Activated naive CD4-positive, alpha-beta T cell treated with anti-CD3 and anti-CD28 coated beads, Interleukin-2, amount 50 U/mL, for 24 hours (primary cell): ENCODE measurements around the gene KDM7A.
A peak's percentile ranks its signal among the peaks of the same experiment; 100 is the strongest.
"Not testable (repeated sequence)": the region's sequence is repeated elsewhere in the genome, so short reads cannot be mapped to it uniquely, and the experiment has no call there.

Experiments used
- H3K27ac Mint-ChIP-seq: one replicate; pipeline ENCODE4 v1.8.0; 2021; ENCODE audit warnings: mild to moderate bottlenecking, mixed read lengths
- H3K27me3 Mint-ChIP-seq: one replicate; pipeline ENCODE4 v1.8.0; 2021; ENCODE audit warnings: mixed read lengths
- H3K36me3 Mint-ChIP-seq: one replicate; pipeline ENCODE4 v1.8.0; 2021; ENCODE audit warnings: mixed read lengths
- H3K4me1 Mint-ChIP-seq: one replicate; pipeline ENCODE4 v1.8.0; 2021; ENCODE audit warnings: mixed read lengths
- H3K4me3 Mint-ChIP-seq: one replicate; pipeline ENCODE4 v1.8.0; 2021; ENCODE audit warnings: mild to moderate bottlenecking, mixed read lengths
- H3K9me3 Mint-ChIP-seq: one replicate; pipeline ENCODE4 v1.8.0; 2021; ENCODE audit warnings: mixed read lengths

The KDM7A gene

DNA sequence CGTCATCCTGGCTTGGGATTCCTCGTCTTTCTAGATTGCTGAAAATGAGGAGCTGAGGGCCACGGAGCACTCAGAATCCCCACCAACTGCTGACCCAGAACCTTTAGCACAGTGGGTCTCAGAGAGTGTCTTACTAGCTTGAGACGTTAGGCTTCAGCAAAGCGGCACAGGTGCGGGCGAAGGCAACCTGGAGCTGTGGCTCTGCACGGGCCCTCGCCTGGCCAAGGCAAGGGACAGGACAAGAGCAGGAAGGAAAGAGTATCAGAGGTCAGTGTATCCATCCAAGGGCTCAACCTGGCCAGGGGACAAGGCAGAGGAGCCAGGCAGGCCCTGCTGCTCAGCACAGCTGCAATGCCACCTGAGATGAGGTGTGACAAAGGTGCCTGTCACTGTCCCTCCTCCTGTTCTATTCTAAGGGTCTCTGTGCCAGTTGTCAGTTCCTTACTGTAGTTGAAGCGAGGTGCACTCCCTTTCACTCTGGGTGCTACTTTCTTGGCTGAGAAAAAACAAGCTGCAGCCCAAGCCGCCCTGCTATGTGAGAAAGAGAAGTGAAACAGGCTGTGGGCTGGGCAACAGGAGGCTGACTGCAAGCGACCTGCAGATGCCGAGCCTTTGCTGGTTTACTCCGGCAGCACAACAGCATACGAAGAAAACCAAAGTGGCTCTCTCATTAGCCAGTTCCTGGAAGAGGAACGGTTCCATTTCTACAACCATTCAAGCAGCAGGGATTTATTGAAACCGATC, 33.3 kb upstream of the KDM7A start:
- Mint-ChIP-seq H3K27ac (no peak overlapping the region), H3K4me3 (peak overlapping the region; percentile 61), H3K36me3 (no peaks in the 10 kb centered on the region), H3K9me3 (no peaks in the 10 kb centered on the region), H3K4me1 (peaks cover 71% of the 10 kb centered on the region), H3K27me3 (no peaks in the 10 kb centered on the region)

DNA sequence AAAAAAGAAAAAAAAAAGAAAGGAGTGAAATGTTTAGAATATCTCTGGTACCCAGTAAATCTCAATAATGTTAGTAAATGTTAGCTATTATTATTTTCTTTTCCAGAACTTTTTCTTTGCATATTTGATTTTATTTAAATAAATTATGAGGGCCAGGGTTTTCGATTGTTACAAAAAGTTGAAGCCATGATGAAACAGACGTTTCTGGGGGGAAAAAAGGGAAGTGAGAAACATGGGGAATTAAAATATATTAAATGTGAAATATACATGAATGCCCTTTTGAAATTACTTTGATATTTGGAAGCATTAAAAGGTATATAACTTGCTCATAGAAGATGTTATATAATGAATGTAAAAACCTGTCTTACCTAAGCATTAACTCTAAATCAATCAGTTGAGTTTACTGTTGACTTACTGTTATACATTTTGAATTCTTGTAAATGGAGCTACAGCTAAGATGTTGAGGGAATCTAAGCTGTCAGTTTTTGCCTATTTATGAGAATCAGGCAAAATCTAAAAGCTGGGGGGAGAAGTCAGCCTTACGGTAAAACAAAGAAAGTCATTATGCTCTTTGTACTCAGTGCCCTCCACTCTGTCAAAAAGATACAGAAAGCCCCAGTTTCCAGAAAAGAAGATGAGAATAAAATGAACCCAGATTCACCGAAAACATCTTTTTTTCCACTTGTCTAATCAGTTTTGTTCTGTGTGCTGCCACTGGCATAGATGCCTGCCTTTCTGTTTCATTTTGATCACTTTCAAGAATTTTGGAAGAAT, 30.0 kb upstream of the KDM7A start:
- Mint-ChIP-seq H3K36me3 (peaks cover 2% of the 10 kb centered on the region), H3K9me3 (no peaks in the 10 kb centered on the region), H3K4me3 (peak overlapping the region; percentile 23), H3K4me1 (peaks cover 51% of the 10 kb centered on the region), H3K27me3 (no peaks in the 10 kb centered on the region), H3K27ac (peak overlapping the region; percentile 31)

DNA sequence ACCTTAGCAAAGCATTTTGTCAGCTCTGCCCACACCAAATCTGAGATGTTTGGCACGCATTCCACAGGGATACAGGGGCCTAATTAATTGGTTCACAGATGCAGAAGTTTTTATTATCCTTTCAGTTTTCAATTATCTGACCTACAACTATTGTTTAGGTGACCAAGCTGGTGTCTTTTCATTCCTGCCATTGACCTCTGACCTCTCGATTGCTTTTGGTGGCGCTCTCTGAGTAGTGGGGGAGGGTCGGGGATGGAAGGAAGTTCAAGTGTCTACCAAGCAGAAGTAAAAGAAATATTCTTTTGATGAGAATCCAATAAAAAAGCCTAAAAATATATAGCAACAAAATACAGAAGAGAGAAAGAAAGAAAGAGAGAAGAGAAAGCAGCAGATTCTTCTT, 28.8 kb upstream of the KDM7A start:
- H3K4me1 Mint-ChIP-seq: peaks cover 44% of the 10 kb centered on the region
- peaks cover 2% of the 10 kb centered on the region for H3K36me3 Mint-ChIP-seq
- H3K4me3 Mint-ChIP-seq: no peak overlapping the region
- no peaks in the 10 kb centered on the region for H3K9me3 Mint-ChIP-seq
- H3K27ac Mint-ChIP-seq: no peak overlapping the region
- no peaks in the 10 kb centered on the region for H3K27me3 Mint-ChIP-seq

DNA sequence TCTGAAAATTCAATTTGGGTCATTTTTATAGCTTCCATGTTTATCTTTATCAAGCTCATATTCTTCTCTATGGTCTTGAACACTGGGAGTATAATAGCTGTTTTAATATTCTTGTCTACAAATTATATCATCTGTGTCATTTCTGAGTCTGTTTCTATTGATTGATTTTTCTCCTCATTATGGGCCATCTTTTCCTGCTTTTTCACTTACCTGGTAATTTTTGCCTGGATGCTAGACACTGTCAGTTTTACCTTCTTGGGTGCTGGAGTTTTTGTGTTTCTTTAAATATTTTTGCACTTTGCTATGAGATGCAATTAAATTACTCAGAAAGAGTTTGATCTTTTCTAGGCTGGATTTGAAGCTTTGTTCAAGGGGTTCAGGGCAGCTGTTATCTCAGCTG, 26.8 kb upstream of the KDM7A start:
- Mint-ChIP-seq H3K4me3 (no peak overlapping the region), H3K9me3 (no peaks in the 10 kb centered on the region), H3K36me3 (peaks cover 2% of the 10 kb centered on the region), H3K27ac (no peak overlapping the region), H3K27me3 (no peaks in the 10 kb centered on the region), H3K4me1 (peaks cover 27% of the 10 kb centered on the region)

DNA sequence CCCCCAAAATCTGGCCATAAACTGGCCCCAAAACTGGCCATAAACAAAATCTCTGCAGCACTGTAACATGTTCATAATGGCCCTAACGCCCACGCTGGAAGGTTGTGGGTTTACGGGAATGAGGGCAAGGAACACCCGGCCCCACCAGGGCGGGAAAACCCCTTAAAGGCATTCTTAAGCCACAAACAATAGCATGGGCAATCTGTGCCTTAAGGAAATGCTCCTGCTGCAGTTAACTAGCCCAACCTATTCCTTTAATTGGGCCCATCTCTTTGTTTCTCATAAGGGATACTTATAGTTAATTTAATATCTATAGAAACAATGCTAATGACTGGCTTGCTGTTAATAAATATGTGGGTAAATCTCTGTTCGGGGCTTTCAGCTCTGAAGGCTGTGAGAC, 26.2 kb upstream of the KDM7A start:
- peaks cover 24% of the 10 kb centered on the region for H3K4me1 Mint-ChIP-seq
- H3K27me3 Mint-ChIP-seq: not testable (repeated sequence)

DNA sequence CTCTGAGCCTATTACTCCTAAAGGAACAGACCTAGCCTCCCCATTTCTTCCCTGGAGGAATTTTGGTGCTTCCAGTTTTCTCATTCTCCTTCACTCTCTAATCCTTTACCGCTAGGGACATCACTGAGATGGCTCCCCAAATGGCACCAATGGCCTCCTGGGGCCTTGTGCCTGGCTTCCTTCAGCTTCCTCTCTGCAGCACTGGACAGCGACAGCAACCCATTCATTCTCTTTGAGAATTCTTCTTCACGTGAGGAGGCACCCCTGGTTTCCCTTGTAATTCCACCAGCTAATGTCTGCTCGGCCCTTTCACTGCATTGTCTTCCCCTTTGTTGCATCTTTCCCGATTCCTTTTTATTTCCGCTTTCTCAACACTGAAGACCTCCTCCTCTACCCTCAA, 24.6 kb upstream of the KDM7A start:
- Mint-ChIP-seq H3K27me3 (no peaks in the 10 kb centered on the region), H3K36me3 (peaks cover 2% of the 10 kb centered on the region), H3K27ac (peak overlapping the region; percentile 56), H3K4me3 (no peak overlapping the region), H3K9me3 (no peaks in the 10 kb centered on the region), H3K4me1 (peaks cover 17% of the 10 kb centered on the region)

More for the DNA sequence above, 26.2 kb upstream of the KDM7A start:
- H3K27ac Mint-ChIP-seq: peak overlapping the region; percentile 74
- not testable (repeated sequence) for H3K9me3 Mint-ChIP-seq, H3K4me3 Mint-ChIP-seq, H3K36me3 Mint-ChIP-seq

DNA sequence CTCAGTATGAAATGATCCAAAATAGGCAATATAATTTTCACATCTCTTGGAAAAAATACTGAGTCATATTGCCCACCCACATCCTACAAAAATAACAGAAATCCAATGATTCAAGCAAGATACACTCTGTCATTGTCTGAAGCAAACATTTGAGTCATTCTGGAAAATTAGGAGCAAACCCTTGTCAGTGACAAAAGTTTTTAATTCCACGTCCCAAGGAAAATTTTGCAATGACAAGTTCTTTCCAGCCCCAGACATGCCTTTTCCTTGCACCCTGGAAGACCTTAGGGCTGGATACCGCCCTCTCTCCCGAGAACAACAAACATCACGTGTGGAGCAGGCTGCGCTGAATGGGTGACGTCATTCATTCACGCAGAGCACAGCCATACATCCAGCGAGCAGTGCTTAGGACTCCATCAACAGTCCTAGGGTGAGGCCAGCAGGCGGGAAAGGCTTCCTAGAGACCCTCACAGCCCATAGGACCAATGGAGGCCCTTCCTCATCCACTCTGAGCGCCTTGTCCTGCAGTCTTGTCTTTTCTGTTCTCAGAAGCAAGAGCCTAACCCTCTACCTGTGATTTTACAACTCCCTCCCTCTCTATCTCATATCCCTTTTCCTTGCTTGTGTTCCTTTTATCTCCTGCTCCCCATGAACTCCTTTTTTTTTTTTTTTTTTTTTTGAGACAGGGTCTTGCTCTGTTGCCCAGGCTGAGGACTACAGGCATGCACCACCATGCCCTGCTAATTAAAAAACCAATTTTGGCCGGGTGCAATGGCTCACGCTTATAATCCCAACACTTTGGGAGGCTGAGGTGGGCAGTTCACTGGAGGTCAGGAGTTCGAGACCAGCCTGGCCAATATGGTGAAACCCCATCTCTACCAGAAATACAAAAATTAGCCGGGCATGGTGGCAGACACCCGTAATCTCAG, 23.5 kb upstream of the KDM7A start:
- Mint-ChIP-seq H3K27ac (peak overlapping the region; percentile 17), H3K4me3 (no peak overlapping the region), H3K27me3 (no peaks in the 10 kb centered on the region), H3K36me3 (peaks cover 2% of the 10 kb centered on the region), H3K4me1 (peaks cover 15% of the 10 kb centered on the region), H3K9me3 (peaks cover 5% of the 10 kb centered on the region)

DNA sequence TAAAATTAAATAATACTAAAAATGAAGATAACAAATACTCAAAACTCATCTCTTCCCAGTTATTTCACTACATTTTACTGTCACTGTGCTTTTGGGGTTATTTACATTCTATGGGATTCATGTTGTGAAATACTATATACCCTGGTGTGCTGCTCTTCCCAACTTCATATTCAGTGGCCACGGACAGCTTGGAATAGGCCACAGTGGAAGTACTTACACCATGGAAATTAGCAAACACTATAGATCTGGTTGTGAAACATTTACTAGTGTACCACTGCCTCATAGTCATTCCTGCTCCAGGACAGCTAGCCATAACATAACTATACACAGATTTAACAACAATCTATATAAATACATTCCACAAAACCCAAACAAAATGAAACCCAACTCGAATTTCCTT, 21.2 kb upstream of the KDM7A start:
- Mint-ChIP-seq H3K4me3 (no peak overlapping the region), H3K4me1 (peaks cover 18% of the 10 kb centered on the region)

DNA sequence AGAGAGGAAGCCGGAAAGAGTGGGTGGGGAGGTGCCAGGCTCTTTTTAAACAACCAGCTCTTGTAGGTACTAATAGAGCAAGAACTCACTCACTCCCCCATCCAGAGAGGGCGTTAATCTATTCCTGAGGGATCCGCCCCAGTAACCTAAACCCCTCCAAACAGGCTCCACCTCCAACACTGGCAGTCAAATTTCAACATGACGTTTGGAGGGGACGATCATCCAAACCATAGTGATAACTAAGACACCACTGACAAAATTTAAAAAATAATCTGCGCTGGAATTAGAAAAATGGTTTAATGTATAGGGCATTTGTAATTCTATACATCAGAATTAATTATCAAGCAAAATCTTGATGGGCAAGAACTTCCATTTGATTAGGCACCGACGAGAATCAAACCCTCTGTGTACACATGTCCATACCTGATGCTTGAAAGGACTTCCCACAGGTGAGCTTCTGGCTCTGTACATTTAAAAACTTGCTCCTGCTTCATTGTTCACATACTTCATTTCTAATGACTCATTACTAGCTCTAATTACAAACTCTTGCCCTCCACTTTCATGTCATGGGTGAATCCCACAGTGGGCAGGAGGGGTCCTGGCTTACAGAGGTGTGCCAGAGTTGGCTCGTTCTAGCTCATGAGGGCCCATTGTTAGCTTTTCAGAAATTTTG, 20.6 kb upstream of the KDM7A start:
- Mint-ChIP-seq H3K27ac (peak overlapping the region; percentile 23), H3K27me3 (no peaks in the 10 kb centered on the region), H3K9me3 (peaks cover 5% of the 10 kb centered on the region), H3K4me3 (no peak overlapping the region), H3K4me1 (peaks cover 23% of the 10 kb centered on the region), H3K36me3 (no peaks in the 10 kb centered on the region)

More for the DNA sequence above, 21.2 kb upstream of the KDM7A start:
- no peaks in the 10 kb centered on the region for H3K27me3 Mint-ChIP-seq
- H3K9me3 Mint-ChIP-seq: peaks cover 5% of the 10 kb centered on the region
- H3K36me3 Mint-ChIP-seq: no peaks in the 10 kb centered on the region
- H3K27ac Mint-ChIP-seq: no peak overlapping the region

DNA sequence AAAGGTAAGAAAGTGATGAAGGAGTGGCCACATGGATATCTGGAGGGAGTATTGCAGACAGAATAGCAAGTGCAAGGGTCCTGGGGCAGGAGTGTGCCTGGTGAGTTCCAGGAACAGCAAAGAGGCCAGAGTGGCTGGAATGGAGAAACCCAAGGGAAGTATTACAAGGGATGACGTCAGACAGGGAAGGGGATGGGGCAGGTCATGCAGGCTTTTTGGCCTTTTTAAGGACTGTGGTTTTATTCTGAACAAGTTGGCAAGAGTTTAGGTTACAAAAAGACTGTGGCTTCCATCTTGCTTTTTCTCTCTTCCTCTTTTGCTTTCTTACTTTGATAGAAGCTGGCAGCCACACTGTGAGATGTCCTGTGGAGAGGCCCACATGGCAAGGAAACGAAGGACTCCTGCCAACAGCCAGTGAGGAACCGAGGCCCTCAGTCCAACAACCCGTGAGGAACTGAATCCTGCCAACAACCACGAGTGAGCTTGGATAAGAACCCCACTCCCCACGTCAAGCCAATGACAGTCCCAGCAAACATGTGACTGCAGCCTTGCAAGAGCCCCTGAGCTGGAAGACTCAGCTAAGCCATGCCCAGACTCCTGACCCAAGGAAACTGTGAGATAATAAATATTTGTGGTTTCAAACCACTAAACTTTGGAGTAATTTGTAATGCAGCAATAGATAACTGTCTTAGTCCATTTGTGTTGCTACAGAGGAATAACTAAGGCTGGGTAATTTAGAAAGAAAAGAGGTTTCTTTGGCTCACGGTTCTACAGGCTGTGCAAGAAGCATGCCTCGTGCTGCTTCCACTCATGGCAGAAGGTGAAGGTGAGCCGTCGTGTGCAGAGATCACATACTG, 19.8 kb upstream of the KDM7A start:
- peaks cover 5% of the 10 kb centered on the region for H3K9me3 Mint-ChIP-seq
- no peak overlapping the region for H3K4me3 Mint-ChIP-seq

DNA sequence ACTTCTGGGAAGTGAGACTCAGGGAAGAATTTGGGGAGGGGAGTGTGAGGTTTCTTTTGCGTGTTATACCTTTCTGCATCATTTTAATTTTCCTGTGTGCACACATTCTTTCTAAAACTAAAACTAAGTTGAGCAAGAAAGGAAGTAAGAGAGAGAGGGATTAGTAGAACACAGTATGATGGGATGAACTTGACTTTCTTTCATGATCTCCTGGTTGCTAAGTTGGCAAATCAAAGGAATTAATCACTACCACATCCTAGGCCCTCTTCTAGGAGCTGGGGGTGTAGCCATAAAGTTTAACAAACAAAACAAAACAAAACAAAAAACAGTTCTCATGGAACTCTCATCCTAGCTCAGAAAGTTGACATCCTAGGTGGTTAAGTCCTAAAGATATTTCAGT, 19.1 kb upstream of the KDM7A start:
- peak overlapping the region; percentile 77 for H3K27ac Mint-ChIP-seq
- peaks cover 23% of the 10 kb centered on the region for H3K4me1 Mint-ChIP-seq
- H3K9me3 Mint-ChIP-seq: peaks cover 5% of the 10 kb centered on the region
- H3K27me3 Mint-ChIP-seq: no peaks in the 10 kb centered on the region
- no peak overlapping the region for H3K4me3 Mint-ChIP-seq
- H3K36me3 Mint-ChIP-seq: no peaks in the 10 kb centered on the region

More for the DNA sequence above, 19.8 kb upstream of the KDM7A start:
- no peaks in the 10 kb centered on the region for H3K36me3 Mint-ChIP-seq
- H3K27me3 Mint-ChIP-seq: no peaks in the 10 kb centered on the region
- H3K4me1 Mint-ChIP-seq: peaks cover 23% of the 10 kb centered on the region
- peak overlapping the region; percentile 77 for H3K27ac Mint-ChIP-seq

DNA sequence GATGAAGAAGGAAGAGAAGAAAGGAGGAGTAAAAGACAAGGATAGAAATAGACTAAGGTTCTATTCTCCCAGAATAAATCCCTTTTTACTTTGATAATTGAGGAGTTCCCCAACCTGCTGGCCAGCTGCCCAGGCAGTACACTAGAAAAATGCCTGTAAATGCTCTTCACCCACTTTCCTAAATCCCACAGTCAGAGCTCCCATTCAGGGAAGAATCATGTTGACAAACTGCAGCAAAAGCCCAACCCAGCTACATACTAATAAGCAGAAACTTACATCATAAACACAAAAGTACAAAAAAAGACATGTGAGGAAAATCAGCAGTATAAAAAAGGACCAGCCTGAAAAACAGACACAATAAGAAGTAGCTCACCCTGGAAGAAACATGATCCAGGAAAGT, 15.8 kb upstream of the KDM7A start:
- Mint-ChIP-seq H3K4me1 (peaks cover 23% of the 10 kb centered on the region), H3K4me3 (no peak overlapping the region), H3K36me3 (no peaks in the 10 kb centered on the region), H3K27ac (no peak overlapping the region), H3K9me3 (peaks cover 5% of the 10 kb centered on the region), H3K27me3 (no peaks in the 10 kb centered on the region)

DNA sequence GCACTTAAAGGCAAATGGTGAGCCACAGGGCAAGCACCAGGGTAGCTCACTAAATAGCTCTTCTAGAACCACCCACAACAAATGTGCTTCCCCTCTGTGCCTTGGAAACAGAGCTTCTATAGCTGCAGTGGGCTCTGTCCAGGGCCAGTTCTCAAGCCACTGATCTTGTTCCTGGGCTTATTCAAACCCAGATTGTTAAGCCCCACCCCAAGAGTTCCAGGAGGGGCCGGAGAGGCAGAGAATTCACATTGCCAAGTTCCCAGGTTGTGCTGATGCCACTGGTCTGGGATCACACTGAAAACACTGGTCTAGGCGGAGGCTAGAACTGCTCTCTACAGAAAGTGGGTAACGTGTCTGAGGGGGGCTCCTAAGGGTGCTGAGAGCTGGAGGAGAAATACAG, 15.4 kb upstream of the KDM7A start:
- Mint-ChIP-seq H3K36me3 (no peaks in the 10 kb centered on the region), H3K9me3 (peaks cover 5% of the 10 kb centered on the region), H3K27ac (no peak overlapping the region), H3K27me3 (no peaks in the 10 kb centered on the region), H3K4me1 (peaks cover 23% of the 10 kb centered on the region), H3K4me3 (no peak overlapping the region)

DNA sequence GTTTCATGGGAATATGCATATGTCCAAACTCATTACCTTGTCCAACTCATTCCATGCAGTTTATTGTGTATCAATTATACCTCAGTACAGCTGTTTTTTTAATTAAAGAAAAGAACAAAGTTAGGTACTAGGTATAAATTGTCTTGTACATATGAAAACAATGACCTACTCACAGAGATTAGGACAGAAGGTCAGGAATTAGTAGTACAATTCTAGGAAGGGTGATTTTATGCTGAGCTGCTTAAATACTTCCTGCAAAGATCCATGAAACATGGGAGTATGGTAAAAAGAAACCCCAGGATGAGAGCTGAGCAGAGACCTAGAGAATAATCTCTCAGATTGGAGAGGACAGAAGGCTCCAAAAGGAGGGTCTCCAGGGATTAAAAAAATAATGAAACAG, 13.8 kb upstream of the KDM7A start:
- no peak overlapping the region for H3K4me3 Mint-ChIP-seq
- H3K27ac Mint-ChIP-seq: no peak overlapping the region
- H3K9me3 Mint-ChIP-seq: no peaks in the 10 kb centered on the region
- peaks cover 10% of the 10 kb centered on the region for H3K4me1 Mint-ChIP-seq
- H3K27me3 Mint-ChIP-seq: no peaks in the 10 kb centered on the region
- H3K36me3 Mint-ChIP-seq: no peaks in the 10 kb centered on the region
